ENCODE results near the gene PTBP1.

Gene PTBP1

GRCh38 chr19:771332-771785, 25.9 kb upstream of the PTBP1 start:
- H3K27ac ChIP-seq: no peak overlapping the region
- no peak for DNase-seq (ENCODE audit: low read depth, low spot score)

- no peak for DNase-seq (ENCODE audit: low read depth, low spot score)
These were observed 25.2 kb upstream of the PTBP1 start for GRCh38 chr19:772063-772462.

GRCh38 chr19:772730-773436, 24.4 kb upstream of the PTBP1 start:
- no peak for DNase-seq (ENCODE audit: low read depth, low spot score)
- H3K27ac ChIP-seq: no peak overlapping the region

More at GRCh38 chr19:772063-772462, 25.2 kb upstream of the PTBP1 start:
- no peak overlapping the region for H3K27ac ChIP-seq

GRCh38 chr19:776549-776948, 20.7 kb upstream of the PTBP1 start:
- no peak for DNase-seq (ENCODE audit: low read depth, low spot score)
- no peak overlapping the region for H3K27ac ChIP-seq

GRCh38 chr19:778910-779653, 18.2 kb upstream of the PTBP1 start:
- peak; percentile 65 for DNase-seq (ENCODE audit: low read depth, low spot score)
- peak overlapping the region; percentile 84 for H3K27ac ChIP-seq

- H3K27ac ChIP-seq: no peak overlapping the region
- DNase-seq (ENCODE audit: low read depth, low spot score): no peak
These were observed 16.3 kb upstream of the PTBP1 start for GRCh38 chr19:780935-781334.

- DNase-seq (ENCODE audit: low read depth, low spot score): no peak
- no peak overlapping the region for H3K27ac ChIP-seq
These were observed 15.5 kb upstream of the PTBP1 start for GRCh38 chr19:781800-782184.

- DNase-seq (ENCODE audit: low read depth, low spot score): no peak
- peak overlapping the region; percentile 37 for H3K27ac ChIP-seq
These were observed 14.9 kb upstream of the PTBP1 start for GRCh38 chr19:782185-782877.

GRCh38 chr19:782878-783668, 14.2 kb upstream of the PTBP1 start:
- H3K27ac ChIP-seq: peak overlapping the region; percentile 37
- no peak for DNase-seq (ENCODE audit: low read depth, low spot score)

GRCh38 chr19:784541-784940, 12.7 kb upstream of the PTBP1 start:
- DNase-seq (ENCODE audit: low read depth, low spot score): no peak
- no peak overlapping the region for H3K27ac ChIP-seq

GRCh38 chr19:787536-787935, 9.7 kb upstream of the PTBP1 start:
- H3K27ac ChIP-seq: no peak overlapping the region
- no peak for DNase-seq (ENCODE audit: low read depth, low spot score)

GRCh38 chr19:788686-788982, 8.6 kb upstream of the PTBP1 start:
- DNase-seq (ENCODE audit: low read depth, low spot score): no peak
- H3K27ac ChIP-seq: no peak overlapping the region

GRCh38 chr19:788983-789700, 8.1 kb upstream of the PTBP1 start:
- no peak for DNase-seq (ENCODE audit: low read depth, low spot score)
- no peak overlapping the region for H3K27ac ChIP-seq

GRCh38 chr19:789701-790060, 7.6 kb upstream of the PTBP1 start:
- no peak for DNase-seq (ENCODE audit: low read depth, low spot score)
- H3K27ac ChIP-seq: no peak overlapping the region

- no peak overlapping the region for H3K27ac ChIP-seq
- DNase-seq (ENCODE audit: low read depth, low spot score): no peak
These were observed 6.2 kb upstream of the PTBP1 start for GRCh38 chr19:791007-791566.

- H3K27ac ChIP-seq: no peak overlapping the region
- no peak for DNase-seq (ENCODE audit: low read depth, low spot score)
These were observed 5.5 kb upstream of the PTBP1 start for GRCh38 chr19:791567-792305.

- no peak overlapping the region for H3K27ac ChIP-seq
- DNase-seq (ENCODE audit: low read depth, low spot score): no peak
These were observed 4.9 kb upstream of the PTBP1 start for GRCh38 chr19:792306-792885.

- no peak for DNase-seq (ENCODE audit: low read depth, low spot score)
- H3K27ac ChIP-seq: no peak overlapping the region
These were observed 3.4 kb upstream of the PTBP1 start for GRCh38 chr19:793806-794205.

Data from epithelial cell of prostate (primary cell).